K562 (cell line): ENCODE data around the gene KDM4C. TPM values are rescaled to one million over a fixed set of nuclear protein-coding genes. Genes with fewer than 3 reads are reported as not detected.

Experiments used
- C11orf30 ChIP-seq: fragments of 450-650 bp; IDR thresholded peaks from 2 replicates; pipeline ENCODE4 v1.6.1; 2016; ENCODE audit warnings: low read depth, mild to moderate bottlenecking
- E2F5 ChIP-seq: sonication (generic); formaldehyde crosslinking; IDR thresholded peaks from 2 replicates; pipeline ENCODE4 v1.8.0; 2022; ENCODE audit warnings: mild to moderate bottlenecking, missing genetic modification reagents
- EWSR1 ChIP-seq: fragments of 450-650 bp; IDR thresholded peaks from 2 replicates; pipeline ENCODE4 v1.6.1; 2018; ENCODE audit warnings: borderline replicate concordance, mild to moderate bottlenecking, low read depth, moderate library complexity; ENCODE audit not compliant: partially characterized antibody
- PATZ1 ChIP-seq: fragments of 250-450 bp; sonication (Bioruptor Pico); IDR thresholded peaks from 2 replicates; pipeline ENCODE4 v1.5.0; 2020; ENCODE audit warnings: mild to moderate bottlenecking, borderline replicate concordance
- PRPF4 ChIP-seq: fragments of 200-400 bp; formaldehyde crosslinking; IDR thresholded peaks from one replicate; pipeline ENCODE4 v1.6.1; 2017; ENCODE audit warnings: low read length, low read depth, mild to moderate bottlenecking; ENCODE audit not compliant: insufficient read depth, poor library complexity, severe bottlenecking
- RERE ChIP-seq: sonication (generic); formaldehyde crosslinking; IDR thresholded peaks from 2 replicates; pipeline ENCODE4 v1.8.0; 2023; ENCODE audit warnings: missing genetic modification reagents, mild to moderate bottlenecking, borderline replicate concordance
- STAT5B ChIP-seq: fragments of 250-450 bp; sonication (Bioruptor Pico); IDR thresholded peaks from 2 replicates; pipeline ENCODE4 v1.8.0; 2021; ENCODE audit warnings: mild to moderate bottlenecking, inconsistent platforms
- TAL1 ChIP-seq: fragments of 450-650 bp; IDR thresholded peaks from 2 replicates; pipeline ENCODE4 v1.6.1; 2016; ENCODE audit warnings: mild to moderate bottlenecking
- ZNF398 ChIP-seq: fragments of 250-450 bp; sonication (Bioruptor Pico); IDR thresholded peaks from 2 replicates; pipeline ENCODE4 v1.8.0; 2021; ENCODE audit warnings: moderate library complexity, mild to moderate bottlenecking, inconsistent platforms
- ZNF780A ChIP-seq: fragments of 250-450 bp; sonication (Bioruptor Pico); IDR thresholded peaks from 2 replicates; pipeline ENCODE4 v1.5.0; 2021; ENCODE audit warnings: mild to moderate bottlenecking
- polyA plus RNA-seq, 8 experiments: library from polyadenylated mRNA; depleted of rRNA in 4 of 8; stranded (reverse) in 5 of 8; unstranded in 3 of 8; fragments of >200 nt; fragmentation: Nextera tagmentation in 2 of 8; fragmentation: Illumina TruSeq in 1 of 8; extraction: Ambion mirVana in 2 of 8; extraction: Trizol in 1 of 8; gene quantifications; 2 replicates each; pipeline versions ENCODE4 v1.2.1 to v1.2.3, GENCODE V29; 2011 to 2014; ENCODE audit warnings: inconsistent platforms in 1 of 8, missing spikeins in 1 of 8
- total RNA-seq, 7 experiments: library from RNA; depleted of rRNA in 6 of 7; stranded (reverse); fragments of >200 nt in 6 of 7; fragmentation: Illumina TruSeq in 2 of 7; extraction: Trizol in 2 of 7; gene quantifications; 2 replicates each; pipeline versions ENCODE4 v1.2.1 to v1.2.3, GENCODE V29; 2011 to 2021; ENCODE audit warnings: low replicate concordance in 1 of 7
- TF ChIP-seq, protein P1 (sequence below): fragments of 250-450 bp; sonication (Bioruptor Pico); IDR thresholded peaks from 2 replicates; pipeline ENCODE4 v1.5.0; 2021

The KDM4C gene
- total and polyA plus RNA-seq, 9 of the 15 experiments (the other 6 are each of a cell fraction or from before 2014, with no cell fraction given) = 5.4 to 17.0 (median 12.6) TPM

- no peak for TF ChIP-seq RERE
- TF ChIP-seq TAL1 = no peak
- TF ChIP-seq, protein P1, sequence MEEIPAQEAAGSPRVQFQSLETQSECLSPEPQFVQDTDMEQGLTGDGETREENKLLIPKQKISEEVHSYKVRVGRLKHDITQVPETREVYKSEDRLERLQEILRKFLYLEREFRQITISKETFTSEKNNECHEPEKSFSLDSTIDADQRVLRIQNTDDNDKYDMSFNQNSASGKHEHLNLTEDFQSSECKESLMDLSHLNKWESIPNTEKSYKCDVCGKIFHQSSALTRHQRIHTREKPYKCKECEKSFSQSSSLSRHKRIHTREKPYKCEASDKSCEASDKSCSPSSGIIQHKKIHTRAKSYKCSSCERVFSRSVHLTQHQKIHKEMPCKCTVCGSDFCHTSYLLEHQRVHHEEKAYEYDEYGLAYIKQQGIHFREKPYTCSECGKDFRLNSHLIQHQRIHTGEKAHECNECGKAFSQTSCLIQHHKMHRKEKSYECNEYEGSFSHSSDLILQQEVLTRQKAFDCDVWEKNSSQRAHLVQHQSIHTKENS (CRISPR knock-in tag) = no peak
- no peak for TF ChIP-seq PRPF4
- TF ChIP-seq PATZ1 (CRISPR knock-in tag) = no peak
- no peak for TF ChIP-seq ZNF398 (CRISPR knock-in tag)
- TF ChIP-seq EWSR1 = no peak
- no peak for TF ChIP-seq ZNF780A (CRISPR knock-in tag)
- TF ChIP-seq C11orf30 = no peak
- TF ChIP-seq STAT5B (CRISPR knock-in tag) = no peak
- TF ChIP-seq E2F5 = no peak
Measured at GRCh38 chr9:6782345-6782744, 24.6 kb downstream of the KDM4C start (continued).
